D721Med (cell line): ENCODE data around the gene LARP4B.

Experiments used
- DNase-seq: peaks from one replicate; pipeline ENCODE4 v3.0.0; 2011; ENCODE audit warnings: low spot score; ENCODE audit not compliant: insufficient read length
- FAIRE-seq: peaks from 2 replicates; lab custom pipeline; 2011; peaks lifted over from hg19 to GRCh38; lab: Jason Lieb, UNC
- CTCF ChIP-seq: IDR thresholded peaks from 2 replicates; pipeline ENCODE4 v1.5.1; 2012; ENCODE audit warnings: mild to moderate bottlenecking, control low read depth; ENCODE audit not compliant: insufficient read depth; ENCODE audit errors: missing control alignments

The LARP4B gene

GRCh38 chr10:777913-778479, 153.5 kb downstream of the LARP4B start:
- FAIRE-seq = no peak
- DNase-seq = no peak
- TF ChIP-seq CTCF = no peak

DNA sequence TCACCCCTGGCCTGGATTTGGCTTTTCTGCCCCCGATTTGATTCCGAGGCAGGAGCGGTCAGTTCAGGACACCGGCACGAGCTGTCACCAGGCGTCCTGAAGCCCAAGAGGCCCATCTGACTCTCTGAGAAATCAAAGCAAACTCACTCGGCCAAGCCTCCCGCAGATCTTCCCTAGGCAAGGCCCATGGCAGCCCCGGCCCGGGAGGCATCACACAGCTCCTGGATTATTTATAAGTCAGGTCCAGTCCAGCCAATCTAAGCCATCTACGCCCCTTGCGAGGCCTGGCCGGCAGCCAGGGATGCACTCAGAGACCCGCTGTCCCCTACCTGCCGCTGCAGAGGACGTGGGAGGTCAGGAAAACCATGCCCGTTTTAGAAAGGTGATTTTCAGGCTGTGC, 154.7 kb downstream of the LARP4B start:
- FAIRE-seq = no peak
- DNase-seq = no peak
- TF ChIP-seq CTCF = no peak

DNA sequence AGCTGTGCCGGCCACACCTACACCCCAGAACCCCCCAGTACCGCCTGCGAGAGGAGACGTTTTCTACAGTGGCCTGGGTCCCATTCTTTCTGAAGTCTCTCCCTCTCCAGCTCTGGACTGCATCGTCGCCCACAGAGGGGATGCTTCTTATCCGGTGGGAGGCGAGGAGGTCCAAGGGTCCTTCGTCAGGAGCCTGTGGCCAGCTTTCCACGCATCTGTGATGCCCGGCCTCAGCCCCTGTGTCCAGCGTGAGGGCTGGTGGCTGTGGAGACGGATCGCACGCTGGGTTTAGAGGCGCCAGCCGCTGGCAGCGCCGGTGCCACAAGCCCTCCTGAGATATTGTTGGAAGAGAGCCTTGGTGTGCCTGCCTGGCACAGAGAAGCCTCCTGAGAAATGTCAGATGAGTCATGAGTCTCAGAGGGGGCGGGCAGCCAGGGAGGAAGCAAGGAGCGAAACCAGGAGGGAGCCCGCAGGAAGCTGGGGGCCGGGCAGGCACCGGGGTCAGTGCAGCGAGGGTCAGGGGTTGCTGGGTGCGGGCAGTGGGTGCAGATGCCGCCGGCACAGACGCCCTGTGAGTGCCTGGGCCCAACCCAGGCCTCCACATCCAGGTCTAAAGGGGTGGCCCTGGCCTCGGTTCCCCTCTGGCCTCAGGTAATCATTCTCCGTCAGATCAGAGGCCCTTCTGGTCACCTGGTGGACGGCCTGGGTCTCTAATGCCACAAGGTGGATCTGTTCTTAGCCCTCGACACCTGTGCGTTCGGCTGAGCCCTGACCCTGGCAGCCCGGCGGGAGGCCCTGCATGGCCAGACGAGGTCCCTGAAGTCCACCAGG, 156.0 kb downstream of the LARP4B start:
- FAIRE-seq (no peak), DNase-seq (no peak)
- TF ChIP-seq CTCF = no peak

GRCh38 chr10:774661-775244, 156.8 kb downstream of the LARP4B start:
- DNase-seq (no peak), FAIRE-seq (no peak)
- no peak for TF ChIP-seq CTCF

DNA sequence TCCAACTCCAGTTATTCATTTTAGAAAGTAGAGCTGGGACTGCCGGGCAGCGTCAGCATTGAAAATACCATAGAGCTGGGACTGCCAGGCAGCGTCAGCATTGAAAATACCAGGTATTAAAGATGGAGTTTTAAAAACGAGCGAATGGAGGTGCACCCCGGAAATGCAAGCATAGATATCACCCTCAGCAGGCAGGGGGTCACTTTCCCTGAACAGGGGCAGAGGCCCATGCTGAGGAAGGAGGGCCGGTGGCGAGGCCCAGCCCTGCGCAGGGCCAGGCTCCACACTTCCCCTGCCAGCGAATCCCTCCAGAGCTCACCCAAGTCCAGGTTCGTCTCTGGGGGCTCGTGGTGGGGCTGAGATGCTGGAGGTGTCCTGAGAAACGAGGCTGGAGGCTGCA, 157.3 kb downstream of the LARP4B start:
- DNase-seq (no peak), FAIRE-seq (no peak)
- TF ChIP-seq CTCF = no peak

- no peak for TF ChIP-seq CTCF
- no peak for FAIRE-seq
- DNase-seq = no peak
Measured at GRCh38 chr10:773562-774161, 157.8 kb downstream of the LARP4B start.
